Upper lobe of left lung (tissue), 6 donors: Measurements from ENCODE around the gene NLRP6. TPM values are rescaled to one million over a fixed set of nuclear protein-coding genes. Genes with fewer than 3 reads are reported as not detected.
A peak's percentile ranks its signal among the peaks of the same experiment; 100 is the strongest.

Experiments
- ATAC-seq, 2 donors: fragments of 200-7000 bp; cut with Tn5 transposase; one replicate each; pipeline ENCODE4 v1.9.1; 2022; ENCODE audit warnings: mild to moderate bottlenecking in 2 of 2, moderate library complexity in 2 of 2; ENCODE audit not compliant: low FRiP score in 2 of 2
- DNase-seq, 2 donors: peaks; one replicate each; pipeline ENCODE4 v3.0.0-alpha.2; 2019 to 2020
- H3K27ac ChIP-seq, 4 donors: fragments of 200-600 bp; sonication (generic); one replicate each; pipeline ENCODE4 v1.5.1; 2016 to 2019
- H3K27me3 ChIP-seq, 4 donors: fragments of 200-600 bp; sonication (generic); one replicate each; pipeline ENCODE4 v1.5.1; 2017 to 2019
- H3K36me3 ChIP-seq, 4 donors: fragments of 200-600 bp; sonication (generic); one replicate each; pipeline ENCODE4 v1.5.1; 2016 to 2019
- H3K4me1 ChIP-seq, 4 donors: fragments of 200-600 bp; sonication (generic); one replicate each; pipeline ENCODE4 v1.5.1; 2018 to 2019
- H3K4me3 ChIP-seq, 4 donors: fragments of 200-600 bp; sonication (generic); one replicate each; pipeline ENCODE4 v1.5.1; 2017 to 2019; ENCODE audit warnings: mild to moderate bottlenecking in 2 of 4, moderate library complexity in 1 of 4
- H3K9me3 ChIP-seq, 4 donors: fragments of 200-600 bp; sonication (generic); one replicate each; pipeline ENCODE4 v1.5.1; 2018 to 2019
- CTCF ChIP-seq, 6 experiments: fragments of 450-650 bp in 4 of 6; fragments of 200-600 bp in 2 of 6; sonication (generic) in 2 of 6; IDR thresholded peaks; one replicate each; pipeline ENCODE4 v1.5.1; 2016 to 2019; ENCODE audit warnings: antibody characterized with exemption in 6 of 6
- EP300 ChIP-seq, 4 donors: sonication (generic); formaldehyde crosslinking; IDR thresholded peaks; one replicate each; pipeline ENCODE4 v1.5.1; 2017; ENCODE audit warnings: antibody characterized with exemption in 4 of 4, control low read depth in 2 of 4
- POLR2A ChIP-seq, 4 donors: fragments of 450-650 bp; IDR thresholded peaks; one replicate each; pipeline ENCODE4 v1.5.1; 2016 to 2017; ENCODE audit warnings: antibody characterized with exemption in 4 of 4, mild to moderate bottlenecking in 2 of 4
- POLR2AphosphoS5 ChIP-seq, 2 donors: sonication (generic); formaldehyde crosslinking; IDR thresholded peaks; one replicate each; pipeline ENCODE4 v1.5.1; 2017; ENCODE audit warnings: antibody characterized with exemption in 2 of 2
- WGBS, 2 donors: methylation state at CpG; one replicate each; pipeline ENCODE4 v1.1.5; 2017 to 2018; 5-methylcytosine and 5-hydroxymethylcytosine counted together
- total RNA-seq, 6 donors: library from RNA; depleted of rRNA in 4 of 6; stranded (reverse); fragments of >200 nt in 4 of 6; gene quantifications; one replicate each; pipeline versions ENCODE4 v1.1.0 to v1.2.1, GENCODE V29; 2016 to 2021
- donor health status: DM: no; HTN: no; CAD: no; lungs with moderate emphysema.
- donor health status: DM: no; HTN: yes; CAD: no; lungs with severe emphysema.

Gene NLRP6
- total RNA-seq, 6 donors from 2014 or later, result 1.3 to 7.3 (median 3.1) TPM

DNA sequence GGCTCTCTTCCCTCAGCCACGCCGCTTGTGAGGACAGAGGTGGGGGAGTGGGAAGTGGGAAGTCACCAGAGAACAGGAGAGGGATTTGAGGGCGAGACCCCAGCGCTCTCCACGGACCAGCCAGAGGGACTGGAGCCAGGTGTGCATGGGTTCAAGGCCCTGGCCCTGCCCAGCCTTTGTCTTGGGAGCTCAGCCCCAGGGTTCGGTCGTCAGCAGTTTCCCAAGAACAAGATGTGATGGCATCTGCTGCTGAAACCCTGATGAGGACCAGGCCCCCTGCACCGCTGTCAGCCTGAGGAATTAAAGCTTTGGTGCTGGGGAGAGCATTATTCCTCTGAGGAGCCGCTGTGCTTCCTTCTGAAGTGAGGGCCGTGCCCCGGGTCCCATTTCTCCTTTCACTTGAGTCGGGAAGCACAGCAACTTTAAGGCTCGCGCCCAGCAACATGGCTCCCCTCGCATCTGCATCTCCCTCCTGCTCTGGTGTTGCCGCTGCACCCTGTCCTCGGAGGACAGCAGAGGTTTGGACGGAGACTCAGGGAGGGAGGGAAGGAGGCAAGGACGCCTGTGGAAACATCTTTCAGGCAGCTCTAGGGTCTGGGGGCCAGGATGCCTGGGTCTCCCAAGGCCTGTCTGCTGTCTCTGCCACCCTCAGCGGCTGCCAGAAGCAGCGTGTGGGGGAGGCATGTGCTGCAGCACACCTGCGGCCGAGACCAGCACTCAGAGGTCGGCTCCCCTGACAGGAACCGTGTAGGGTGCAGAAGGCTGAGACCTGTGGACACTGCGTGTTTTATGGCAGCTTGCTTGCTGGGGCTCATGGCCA lies 17.4 kb downstream of the NLRP6 start:
- DNase-seq (no peak), ATAC-seq (no peak)
- Histone ChIP-seq H3K9me3 (no peaks in the 10 kb centered on the region), H3K27ac (no peak overlapping the region), H3K4me1 (peaks cover 0 to 23% (median 2%) of the 10 kb centered on the region in 4 donors), H3K27me3 (peaks cover 0 to 16% (median 4%) of the 10 kb centered on the region in 4 donors), H3K4me3 (no peak overlapping the region), H3K36me3 (peaks cover 0 to 33% (median 17%) of the 10 kb centered on the region in 4 donors)
- TF ChIP-seq POLR2AphosphoS5 (IDR thresholded peaks at IDR 0.05) (no peak), POLR2A (IDR thresholded peaks at IDR 0.05) (no peak)
- 85 to 86% methylated on average over 18 to 25 of the region's 26 CpGs for WGBS, 2 donors

GRCh38 chr11:296171-297050 lies 18.2 kb downstream of the NLRP6 start:
- Histone ChIP-seq H3K27me3 (peaks cover 0 to 16% (median 4%) of the 10 kb centered on the region in 4 donors), H3K27ac (no peak overlapping the region), H3K9me3 (no peaks in the 10 kb centered on the region), H3K4me3 (no peak overlapping the region), H3K36me3 (peaks cover 0 to 33% (median 17%) of the 10 kb centered on the region in 4 donors), H3K4me1 (peaks cover 0 to 23% (median 2%) of the 10 kb centered on the region in 4 donors)
- ATAC-seq, result no peak
- TF ChIP-seq CTCF (IDR thresholded peaks at IDR 0.05), result no peak
- no peak for TF ChIP-seq POLR2A (IDR thresholded peaks at IDR 0.05)
- peak in 1 of 2 donors; percentile 78 for DNase-seq
- 74 to 82% methylated on average over 6 to 33 of the region's 35 CpGs for WGBS, 2 donors

DNA sequence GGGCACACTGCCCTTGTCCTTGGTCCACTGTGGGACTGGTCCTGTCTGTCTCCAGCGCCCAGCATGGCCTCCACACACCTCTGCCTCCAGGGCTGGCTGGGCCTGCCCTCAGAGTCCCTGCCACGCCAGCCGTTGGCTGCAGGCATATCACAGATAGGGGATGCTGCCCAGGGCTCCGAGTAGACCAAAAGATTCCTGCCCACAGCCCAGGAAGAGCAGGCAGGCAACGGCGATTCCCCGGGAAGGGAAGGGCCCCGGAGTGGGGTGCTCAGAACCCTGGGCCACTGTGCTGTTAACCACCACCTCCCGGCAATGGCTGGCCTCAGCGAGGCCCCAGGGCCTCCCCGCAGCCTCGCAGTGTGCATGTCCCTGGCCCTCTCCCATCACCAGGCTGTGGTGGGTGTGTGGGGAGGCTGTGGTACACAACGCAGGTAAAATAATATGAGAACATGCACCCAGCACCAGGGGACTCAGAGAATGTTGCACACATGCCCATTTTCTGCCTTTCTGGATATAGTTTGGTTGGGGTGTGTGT lies 18.9 kb downstream of the NLRP6 start:
- ATAC-seq (no peak), DNase-seq (peak in 1 of 2 donors; percentile 78)
- no peak overlapping the region for H3K27ac ChIP-seq
- peaks cover 0 to 30% (median 17%) of the 10 kb centered on the region in 4 donors for H3K36me3 ChIP-seq
- TF ChIP-seq POLR2AphosphoS5 (IDR thresholded peaks at IDR 0.05) (no peak), POLR2A (IDR thresholded peaks at IDR 0.05) (no peak), CTCF (IDR thresholded peaks at IDR 0.05) (no peak), EP300 (IDR thresholded peaks at IDR 0.05) (no peak)
- H3K4me1 ChIP-seq, result peaks cover 0 to 23% (median 2%) of the 10 kb centered on the region in 4 donors
- no peaks in the 10 kb centered on the region for H3K9me3 ChIP-seq
- H3K4me3 ChIP-seq, result no peak overlapping the region
- peaks cover 0 to 16% (median 4%) of the 10 kb centered on the region in 4 donors for H3K27me3 ChIP-seq
- WGBS, 2 donors, result 49 to 78% methylated on average over 11 to 13 of the region's 13 CpGs

- Histone ChIP-seq H3K27ac (no peak overlapping the region), H3K36me3 (peaks cover 0 to 23% (median 15%) of the 10 kb centered on the region in 4 donors), H3K4me1 (peaks cover 0 to 23% (median 2%) of the 10 kb centered on the region in 4 donors), H3K4me3 (no peak overlapping the region), H3K27me3 (peaks cover 0 to 16% (median 4%) of the 10 kb centered on the region in 4 donors), H3K9me3 (no peaks in the 10 kb centered on the region)
- WGBS, 2 donors, result 54 to 62% methylated on average over 17 to 25 of the region's 26 CpGs
- TF ChIP-seq EP300 (IDR thresholded peaks at IDR 0.05) (no peak), POLR2A (IDR thresholded peaks at IDR 0.05) (peak in 1 of 4 donors; percentile 9), POLR2AphosphoS5 (IDR thresholded peaks at IDR 0.05) (no peak)
- ATAC-seq (peak in 1 of 2 donors; percentile 84), DNase-seq (peak; percentile 19 to 80)
These were observed 19.6 kb downstream of the NLRP6 start for GRCh38 chr11:297586-298405.

GRCh38 chr11:298406-299065 lies 20.3 kb downstream of the NLRP6 start:
- Histone ChIP-seq H3K27ac (no peak overlapping the region), H3K4me3 (no peak overlapping the region), H3K9me3 (no peaks in the 10 kb centered on the region), H3K27me3 (peaks cover 0 to 16% (median 4%) of the 10 kb centered on the region in 4 donors), H3K36me3 (peaks cover 0 to 15% (median 9%) of the 10 kb centered on the region in 4 donors), H3K4me1 (peaks cover 0 to 23% (median 2%) of the 10 kb centered on the region in 4 donors)
- peak; percentile 20 to 69 for DNase-seq
- TF ChIP-seq POLR2AphosphoS5 (IDR thresholded peaks at IDR 0.05) (no peak), POLR2A (IDR thresholded peaks at IDR 0.05) (peak in 1 of 4 donors; percentile 4)
- 76% methylated on average over 14 of the region's 15 CpGs; no CpG with 5 or more reads in 1 of the 2 donors for WGBS, 2 donors
- ATAC-seq, result no peak
